GM04504 (cell line): ENCODE results near the gene HMGN3.

Experiments used
- DNase-seq: peaks from one replicate; pipeline ENCODE4 v3.0.0-alpha.2; 2012; ENCODE audit warnings: low read depth

HMGN3 gene

DNA sequence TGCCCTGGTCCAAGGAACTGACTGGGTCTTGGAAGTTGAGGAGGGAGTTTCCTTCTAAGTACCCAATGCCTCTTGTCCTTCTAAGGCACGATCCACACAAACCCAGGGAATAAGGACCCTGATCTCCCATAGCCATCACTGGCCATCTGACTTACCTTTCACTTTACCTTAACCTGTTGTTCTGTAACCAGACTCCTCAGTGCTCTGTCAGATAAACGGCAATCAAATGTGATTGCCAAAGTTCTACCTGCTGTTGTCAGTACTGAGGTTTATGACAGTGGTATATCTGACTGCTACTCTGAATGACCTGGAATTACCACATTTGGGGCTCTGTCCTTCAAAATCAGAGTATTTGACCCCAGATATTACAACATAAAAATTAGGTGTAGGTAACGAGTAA lies 49.8 kb downstream of the HMGN3 start:
- DNase-seq, result no peak

- DNase-seq, result no peak
Observed at GRCh38 chr6:79184086-79184485, 50.4 kb downstream of the HMGN3 start.

- DNase-seq, result no peak
Observed at GRCh38 chr6:79180052-79180451, 54.4 kb downstream of the HMGN3 start.

DNA sequence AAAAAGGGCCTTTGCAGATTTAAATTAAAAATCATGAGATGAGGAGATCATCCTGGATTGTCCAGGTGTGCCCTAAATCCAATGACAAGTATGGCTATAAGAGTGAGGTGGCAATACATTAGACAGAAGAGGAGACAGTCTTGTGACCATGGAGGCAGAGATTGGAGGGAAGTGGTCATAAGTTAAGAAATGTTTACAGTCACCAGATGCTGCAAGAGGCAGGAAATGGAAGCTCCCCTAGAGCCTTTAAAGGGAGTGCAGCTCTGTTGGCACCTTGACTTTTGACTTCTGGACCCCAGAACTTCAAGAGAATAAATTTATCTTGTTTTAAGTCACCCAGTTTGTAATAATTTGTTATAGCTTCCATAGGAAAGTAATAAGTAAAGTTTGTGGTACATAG lies 61.1 kb downstream of the HMGN3 start:
- no peak for DNase-seq

- DNase-seq, result no peak
Observed at GRCh38 chr6:79170959-79171358, 63.5 kb downstream of the HMGN3 start.

DNA sequence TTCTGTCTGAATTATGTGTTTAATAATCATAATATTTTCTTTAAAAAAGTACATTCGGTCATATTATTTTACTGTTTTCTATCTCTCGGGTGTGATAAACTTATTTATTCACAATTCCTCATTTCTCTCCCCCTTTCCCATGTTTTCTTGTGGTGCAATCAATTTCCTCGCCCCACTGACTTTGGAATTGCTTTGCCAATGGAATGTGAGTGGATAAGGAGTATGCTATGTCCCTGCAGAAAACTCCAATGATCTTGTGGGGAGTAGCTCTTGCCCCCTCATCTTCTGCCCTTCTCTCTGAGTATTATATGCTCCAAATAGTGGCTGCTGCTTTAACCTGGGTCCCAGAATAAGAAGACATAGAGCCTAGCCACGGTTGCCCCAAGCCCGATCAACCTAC lies 64.1 kb downstream of the HMGN3 start:
- no peak for DNase-seq

DNA sequence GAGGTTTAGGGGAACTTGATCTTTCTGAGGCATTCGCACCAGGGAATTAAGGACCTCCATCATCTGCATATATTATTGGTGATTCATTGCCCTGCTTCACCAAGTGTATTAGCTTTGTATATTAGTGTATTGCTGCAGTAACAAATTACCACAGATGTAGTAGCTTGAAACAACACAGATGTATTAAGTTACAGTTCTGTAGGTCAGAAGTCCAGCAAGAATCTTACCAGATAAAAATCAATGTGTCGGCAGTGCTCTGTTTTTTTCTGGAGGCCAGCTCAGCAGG lies 65.8 kb downstream of the HMGN3 start:
- DNase-seq, result no peak

GRCh38 chr6:79167931-79168694 lies 66.4 kb downstream of the HMGN3 start:
- no peak for DNase-seq

DNA sequence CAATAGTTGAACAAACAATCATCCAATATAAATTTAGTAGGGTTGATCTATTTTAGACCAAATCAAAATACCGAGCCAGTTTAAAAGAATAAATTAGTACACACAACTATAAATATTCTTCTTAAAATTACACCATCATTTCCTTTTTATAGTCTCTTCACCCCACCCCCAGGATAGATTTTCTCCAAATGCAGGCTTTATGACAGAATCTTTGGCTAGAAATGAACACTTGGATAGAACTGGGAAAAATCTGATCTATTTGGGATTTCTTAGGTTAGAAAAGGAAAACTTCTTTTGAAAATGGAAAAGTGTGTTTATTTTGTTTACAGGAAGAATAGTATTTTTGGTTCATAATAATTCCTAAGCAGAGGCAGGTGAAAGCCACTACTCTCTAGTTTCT lies 74.6 kb downstream of the HMGN3 start:
- DNase-seq, result no peak

GRCh38 chr6:79158856-79159516 lies 75.5 kb downstream of the HMGN3 start:
- DNase-seq, result no peak

GRCh38 chr6:79157961-79158644 lies 76.4 kb downstream of the HMGN3 start:
- DNase-seq, result no peak

GRCh38 chr6:79152269-79152737 lies 82.2 kb downstream of the HMGN3 start:
- DNase-seq, result no peak
